ENCODE results near the gene DGUOK. TPM values are rescaled to one million over a fixed set of nuclear protein-coding genes. Genes with fewer than 3 reads are reported as not detected.
"Not testable (repeated sequence)": the region's sequence is repeated elsewhere in the genome, so short reads cannot be mapped to it uniquely, and the experiment has no call there.

The DGUOK gene
- 10 to 100 TPM; 31.6 to 48.1 (median 39.3) TPM for total RNA-seq
- 100 to 1,000 TPM in 1 of 3 donors, 10 to 100 TPM in 2; 89.3 to 132 (median 96.7) TPM for polyA plus RNA-seq

- peaks cover 0 to 41% (median 32%) of the 10 kb centered on the region in 4 donors for H3K4me1 ChIP-seq
- TF ChIP-seq EP300 (IDR thresholded peaks at IDR 0.05) (peak in 1 of 4 donors; percentile 73), POLR2A (IDR thresholded peaks at IDR 0.05) (peak; percentile 91 to 92), CTCF (IDR thresholded peaks at IDR 0.05) (no peak), POLR2AphosphoS5 (IDR thresholded peaks at IDR 0.05) (peak; percentile 96 to 98 (median 98))
- no peaks in the 10 kb centered on the region for H3K36me3 ChIP-seq
- H3K4me3 ChIP-seq = peak within 1 kb of the TSS; percentile 63 to 76 (median 71)
- DNase-seq = peak; percentile 99
- H3K27ac ChIP-seq = peak within 1 kb of the TSS; percentile 93 to 96 (median 94)
- intact Hi-C loops (cut with DNase I) = loop anchor here (2.0 to 10.0 kb wide), 3 partner anchors 58 to 548 kb away; partner anchors contain the start of genes MRPL53 and TET3
- WGBS, 2 donors = 0 to 1% methylated on average over 50 of the region's 50 CpGs
- no peaks in the 10 kb centered on the region for H3K9me3 ChIP-seq
- no peaks in the 10 kb centered on the region for H3K27me3 ChIP-seq
These were observed at the start of gene DGUOK for GRCh38 chr2:73926493-73927327. Gene DGUOK, plus strand, starts transcription at chr2:73926880. Its CDS starts 31 bp downstream, at chr2:73926911.

- no peak for DNase-seq
- peak overlapping the region in 2 of 4 donors; percentile 10 to 16 for H3K4me3 ChIP-seq
- H3K36me3 ChIP-seq = no peaks in the 10 kb centered on the region
- intact Hi-C loops (cut with DNase I) = no loop called here
- no peak for TF ChIP-seq EP300 (IDR thresholded peaks at IDR 0.05)
- TF ChIP-seq CTCF (IDR thresholded peaks at IDR 0.05) = no peak
- TF ChIP-seq POLR2A (IDR thresholded peaks at IDR 0.05) = no peak
- TF ChIP-seq POLR2AphosphoS5 (IDR thresholded peaks at IDR 0.05) = no peak
- peak overlapping the region; percentile 57 to 94 (median 85) for H3K27ac ChIP-seq
- peaks cover 0 to 43% (median 34%) of the 10 kb centered on the region in 4 donors for H3K4me1 ChIP-seq
- WGBS, 2 donors = 35 to 55% methylated on average over 9 of the region's 9 CpGs
- H3K9me3 ChIP-seq = no peaks in the 10 kb centered on the region
- no peaks in the 10 kb centered on the region for H3K27me3 ChIP-seq
These were observed 49.4 kb upstream of the DGUOK start for GRCh38 chr2:73877071-73877802.

GRCh38 chr2:73877984-73878383 lies 48.7 kb upstream of the DGUOK start:
- 95% methylated on average over 5 of the region's 5 CpGs for WGBS, 2 donors
- H3K27ac ChIP-seq = peak overlapping the region in 3 of 4 donors; percentile 85 to 94 (median 85)
- DNase-seq; H3K27me3 ChIP-seq; intact Hi-C loops (cut with DNase I); H3K36me3 ChIP-seq; H3K9me3 ChIP-seq: not testable (repeated sequence)
- peaks cover 0 to 40% (median 31%) of the 10 kb centered on the region in 4 donors for H3K4me1 ChIP-seq
- H3K4me3 ChIP-seq = peak overlapping the region in 2 of 4 donors; percentile 10 to 16

- DNase-seq = no peak
- 71 to 73% methylated on average over 2 of the region's 2 CpGs for WGBS, 2 donors
- no peaks in the 10 kb centered on the region for H3K27me3 ChIP-seq
- H3K4me3 ChIP-seq = no peak overlapping the region
- H3K9me3 ChIP-seq = no peaks in the 10 kb centered on the region
- intact Hi-C loops (cut with DNase I) = no loop called here
- peaks cover 0 to 31% (median 20%) of the 10 kb centered on the region in 4 donors for H3K4me1 ChIP-seq
- no peak overlapping the region for H3K27ac ChIP-seq
- TF ChIP-seq EP300 (IDR thresholded peaks at IDR 0.05) (no peak), POLR2AphosphoS5 (IDR thresholded peaks at IDR 0.05) (no peak), POLR2A (IDR thresholded peaks at IDR 0.05) (no peak)
- no peaks in the 10 kb centered on the region for H3K36me3 ChIP-seq
These were observed 41.3 kb upstream of the DGUOK start for GRCh38 chr2:73885406-73885805.

- Histone ChIP-seq H3K27me3 (no peaks in the 10 kb centered on the region), H3K9me3 (no peaks in the 10 kb centered on the region), H3K4me3 (no peak overlapping the region), H3K36me3 (no peaks in the 10 kb centered on the region), H3K4me1 (peaks cover 0 to 41% (median 30%) of the 10 kb centered on the region in 4 donors), H3K27ac (no peak overlapping the region)
- intact Hi-C loops (cut with DNase I) = no loop called here
- TF ChIP-seq POLR2AphosphoS5 (IDR thresholded peaks at IDR 0.05) (no peak), POLR2A (IDR thresholded peaks at IDR 0.05) (no peak), EP300 (IDR thresholded peaks at IDR 0.05) (no peak), CTCF (IDR thresholded peaks at IDR 0.05) (no peak)
- no peak for DNase-seq
- WGBS, 2 donors = 78 to 84% methylated on average over 4 of the region's 4 CpGs
These were observed 40.3 kb upstream of the DGUOK start for GRCh38 chr2:73886357-73886756.

GRCh38 chr2:73887596-73888353 lies 38.9 kb upstream of the DGUOK start:
- peak overlapping the region in 3 of 4 donors; percentile 92 to 99 (median 97) for H3K27ac ChIP-seq
- peak; percentile 38 for DNase-seq
- H3K36me3 ChIP-seq; intact Hi-C loops (cut with DNase I); H3K4me3 ChIP-seq; H3K9me3 ChIP-seq; H3K27me3 ChIP-seq: not testable (repeated sequence)
- peaks cover 0 to 52% (median 41%) of the 10 kb centered on the region in 4 donors for H3K4me1 ChIP-seq
- WGBS, 2 donors = 83 to 85% methylated on average over 11 of the region's 11 CpGs

Measured in sigmoid colon (tissue), 7 donors.